HG03064 (cell line): ENCODE data around the gene TSPAN11.

Source experiments
- ATAC-seq: cut with Tn5 transposase; IDR thresholded peaks from one replicate; pipeline ENCODE4 v1.9.1; 2021; ENCODE audit warnings: low read depth; ENCODE audit not compliant: unreplicated experiment

TSPAN11 gene

GRCh38 chr12:30955214-30955613, 28.7 kb downstream of the TSPAN11 start:
- no peak for ATAC-seq

- ATAC-seq = no peak
These were observed 32.7 kb downstream of the TSPAN11 start for GRCh38 chr12:30959110-30959710.

- ATAC-seq = no peak
These were observed 33.2 kb downstream of the TSPAN11 start for GRCh38 chr12:30959778-30960177.

GRCh38 chr12:30961030-30961429, 34.5 kb downstream of the TSPAN11 start:
- ATAC-seq = no peak

GRCh38 chr12:30962047-30962446, 35.5 kb downstream of the TSPAN11 start:
- ATAC-seq = no peak

GRCh38 chr12:30963709-30964564, 37.4 kb downstream of the TSPAN11 start:
- no peak for ATAC-seq

GRCh38 chr12:30964896-30965612, 38.5 kb downstream of the TSPAN11 start:
- ATAC-seq = no peak

GRCh38 chr12:30965613-30965985, 39.1 kb downstream of the TSPAN11 start:
- no peak for ATAC-seq

GRCh38 chr12:30967026-30967425, 40.5 kb downstream of the TSPAN11 start:
- no peak for ATAC-seq

GRCh38 chr12:30968211-30968610, 41.7 kb downstream of the TSPAN11 start:
- no peak for ATAC-seq

- ATAC-seq = no peak
These were observed 42.5 kb downstream of the TSPAN11 start for GRCh38 chr12:30969006-30969405.

- no peak for ATAC-seq
These were observed 43.3 kb downstream of the TSPAN11 start for GRCh38 chr12:30969606-30970395.

GRCh38 chr12:30970559-30971197, 44.1 kb downstream of the TSPAN11 start:
- no peak for ATAC-seq

GRCh38 chr12:30972035-30972434, 45.5 kb downstream of the TSPAN11 start:
- no peak for ATAC-seq

- no peak for ATAC-seq
These were observed 46.6 kb downstream of the TSPAN11 start for GRCh38 chr12:30973175-30973574.

GRCh38 chr12:30973830-30974229, 47.3 kb downstream of the TSPAN11 start:
- ATAC-seq = no peak

GRCh38 chr12:30974746-30975500, 48.4 kb downstream of the TSPAN11 start:
- no peak for ATAC-seq

GRCh38 chr12:30975581-30975980, 49.0 kb downstream of the TSPAN11 start:
- ATAC-seq = no peak

- ATAC-seq = no peak
These were observed 49.7 kb downstream of the TSPAN11 start for GRCh38 chr12:30976206-30976605.

- ATAC-seq = no peak
These were observed 50.6 kb downstream of the TSPAN11 start for GRCh38 chr12:30977124-30977523.
